SW480 (cell line): Measurements from ENCODE around the gene CEP41.

Source experiments
- DNase-seq: peaks from one replicate; pipeline ENCODE4 v3.0.0-alpha.2; 2016; ENCODE audit warnings: low spot score

CEP41 gene

DNA sequence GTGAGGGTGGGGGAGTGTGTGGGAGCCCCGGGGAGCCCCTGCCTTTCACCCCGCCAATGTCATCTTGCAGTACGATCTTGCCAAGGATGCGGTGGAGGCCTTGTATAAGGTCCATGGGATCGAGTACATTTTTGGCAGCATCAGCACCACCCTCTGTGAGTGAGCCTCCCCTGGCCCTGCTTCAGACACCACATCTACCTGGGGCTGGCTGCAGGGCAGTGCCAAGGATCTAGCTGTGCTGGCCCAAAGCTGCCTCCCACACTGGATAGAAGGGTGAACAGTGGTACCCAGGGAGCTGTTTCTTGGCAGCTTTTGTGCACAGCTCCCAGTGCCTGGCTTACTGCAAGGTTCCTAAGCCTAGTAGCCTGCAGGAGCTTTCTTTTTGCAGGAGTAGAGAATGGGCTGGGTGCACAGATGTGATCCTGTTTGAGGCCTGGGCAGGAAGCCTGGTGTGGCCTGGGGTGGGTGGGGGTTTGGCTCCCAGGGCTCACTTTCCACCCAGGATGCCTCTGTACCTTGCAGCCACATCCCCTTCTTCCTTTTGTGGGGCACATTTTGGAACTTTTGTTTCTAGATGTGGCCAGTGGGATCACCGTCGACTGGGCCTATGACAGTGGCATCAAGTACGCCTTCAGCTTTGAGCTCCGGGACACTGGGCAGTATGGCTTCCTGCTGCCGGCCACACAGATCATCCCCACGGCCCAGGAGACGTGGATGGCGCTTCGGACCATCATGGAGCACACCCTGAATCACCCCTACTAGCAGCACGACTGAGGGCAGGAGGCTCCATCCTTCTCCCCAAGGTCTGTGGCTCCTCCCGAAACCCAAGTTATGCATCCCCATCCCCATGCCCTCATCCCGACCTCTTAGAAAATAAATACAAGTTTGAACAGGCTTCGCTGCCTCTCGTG lies 72.7 kb downstream of the CEP41 start:
- no peak for DNase-seq

- no peak for DNase-seq
These were observed 73.6 kb downstream of the CEP41 start for GRCh38 chr7:130367088-130367755.

DNA sequence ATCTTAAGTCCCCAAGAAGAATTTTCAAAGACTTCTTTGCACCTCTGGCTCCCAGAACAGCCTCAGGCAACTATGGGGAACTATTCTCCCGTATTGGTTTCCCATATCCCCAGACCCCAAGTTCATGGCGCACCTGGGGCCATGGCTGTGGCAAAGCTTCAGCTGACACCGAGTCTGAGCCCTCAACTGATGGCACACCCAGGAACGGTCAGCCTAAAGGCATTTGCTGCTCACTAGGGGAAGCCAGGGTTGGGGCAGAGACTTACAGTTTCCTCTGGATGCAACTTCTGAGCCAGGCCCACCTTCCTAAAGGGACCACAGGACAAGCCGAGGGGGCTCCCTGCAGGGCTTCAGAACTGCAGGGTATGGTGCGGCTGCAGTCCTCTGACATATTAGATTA lies 74.3 kb downstream of the CEP41 start:
- DNase-seq = no peak

DNA sequence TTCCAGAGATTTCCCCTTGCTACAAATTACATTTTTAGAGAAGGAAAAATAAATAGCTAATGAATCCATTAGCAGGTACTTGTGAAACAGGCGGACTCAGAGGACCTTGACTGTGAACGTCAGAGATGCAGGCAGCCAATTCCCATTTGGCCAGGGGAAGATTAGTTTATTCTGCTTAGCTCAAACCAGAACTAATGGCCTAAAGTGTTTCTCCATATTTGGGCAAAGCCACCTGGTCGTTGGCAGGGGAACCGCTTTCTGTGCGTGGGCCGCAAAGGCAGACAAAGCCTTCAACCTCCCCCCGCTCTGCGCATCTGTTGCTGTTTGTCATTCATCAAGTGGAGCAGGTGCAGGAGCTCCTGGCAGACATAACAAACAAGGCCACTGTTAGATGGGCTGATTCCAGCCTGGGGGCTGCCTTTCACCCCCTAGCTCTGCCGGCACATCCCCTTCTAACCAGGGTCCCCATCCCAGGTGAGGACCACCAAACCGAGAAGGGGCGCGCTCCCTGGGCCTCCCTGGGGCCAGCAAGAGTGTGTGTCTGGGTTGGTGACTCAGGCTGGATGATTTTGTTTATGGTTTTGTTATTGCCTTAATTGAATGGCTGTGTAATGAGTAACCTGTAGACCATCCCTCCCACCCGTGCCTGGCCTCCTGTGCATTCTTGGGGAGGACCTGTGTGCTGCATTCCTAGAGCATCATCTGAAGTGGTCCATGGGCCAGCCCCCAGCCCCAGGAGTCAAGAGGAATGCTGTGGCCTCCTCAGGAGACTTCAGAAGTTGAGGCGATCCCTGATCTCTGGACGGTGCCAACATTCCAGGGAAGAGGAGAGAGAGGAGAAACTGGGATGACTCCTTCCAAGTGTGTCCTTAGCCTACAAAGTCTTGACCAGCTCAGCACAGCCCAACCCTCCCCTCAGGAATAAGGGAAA lies 75.0 kb downstream of the CEP41 start:
- peak; percentile 88 for DNase-seq

DNA sequence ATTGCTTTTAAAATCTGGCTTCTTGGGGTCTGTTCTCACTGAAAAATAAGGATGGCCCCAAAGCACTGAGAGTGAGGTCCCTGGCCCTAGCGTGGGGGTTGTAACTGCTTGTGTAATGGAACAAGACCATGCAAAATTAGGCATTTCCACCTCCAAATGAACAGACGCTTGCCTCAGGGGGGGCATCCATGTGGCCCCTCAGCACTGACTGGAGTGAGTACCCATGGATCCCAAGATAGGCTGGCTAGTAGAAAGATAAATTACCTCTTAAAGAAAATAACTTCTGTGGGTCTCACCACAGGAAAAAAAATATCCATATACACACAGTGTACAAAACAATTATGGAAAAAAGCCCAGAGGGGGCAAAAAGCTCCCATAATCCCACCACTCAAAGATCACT lies 75.7 kb downstream of the CEP41 start:
- no peak for DNase-seq

DNA sequence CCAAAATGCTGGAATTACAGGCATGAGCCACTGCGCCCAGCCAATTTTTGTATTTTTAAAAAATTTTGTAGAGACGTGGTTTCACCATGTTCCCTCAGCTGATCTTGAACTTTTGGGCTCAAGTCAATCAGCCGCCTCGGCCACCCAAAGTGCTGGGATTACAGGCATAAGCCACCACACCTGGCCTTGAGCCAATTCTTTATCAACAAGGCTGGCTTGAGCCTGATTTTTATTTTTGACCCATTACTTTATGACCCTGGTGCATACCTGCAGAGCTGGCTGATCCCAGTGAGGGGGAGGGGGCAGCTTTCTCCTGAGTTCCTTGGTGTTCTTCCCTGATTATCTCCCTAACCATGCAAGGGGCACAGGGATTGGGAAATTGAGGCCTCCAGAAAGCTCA lies 76.4 kb downstream of the CEP41 start:
- no peak for DNase-seq

DNA sequence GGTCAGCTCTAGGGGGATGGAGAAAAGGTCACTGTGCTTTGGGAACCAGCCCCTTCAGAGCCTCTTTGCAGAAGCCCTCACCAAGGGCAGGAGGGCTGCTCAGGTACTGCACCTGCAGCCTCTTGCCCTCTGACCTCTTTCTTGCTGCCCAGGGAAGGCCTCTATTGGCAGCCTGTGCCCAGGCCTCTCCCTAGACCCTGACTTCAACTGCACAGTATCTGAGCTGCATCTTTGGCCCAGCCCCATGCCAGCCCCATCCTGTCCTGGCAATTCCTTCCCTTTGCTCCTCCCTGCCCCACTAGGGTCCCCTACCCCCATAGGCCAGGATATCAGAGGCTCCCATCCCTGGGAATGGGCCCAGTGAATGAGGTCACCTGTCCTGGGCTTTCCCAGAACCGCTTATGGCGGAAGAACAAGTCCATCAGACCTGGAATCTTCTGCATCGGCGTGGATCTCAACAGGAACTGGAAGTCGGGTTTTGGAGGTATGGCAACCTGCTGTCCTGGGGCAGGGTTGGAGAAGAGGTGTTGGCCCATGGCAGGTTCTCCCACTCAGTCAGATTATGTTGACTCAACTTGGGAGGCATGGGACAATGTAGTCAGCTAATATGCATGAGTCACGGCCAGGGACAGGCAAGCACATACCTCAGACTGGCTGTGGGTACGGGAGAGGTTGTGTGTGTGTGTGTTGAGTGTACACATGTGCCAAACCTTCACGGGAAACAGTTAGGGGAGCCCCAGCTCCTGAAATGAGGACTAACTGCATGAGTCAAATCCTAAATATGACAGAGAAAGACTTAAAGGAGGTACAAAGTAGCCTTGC lies 77.6 kb downstream of the CEP41 start:
- peak; percentile 90 for DNase-seq

DNA sequence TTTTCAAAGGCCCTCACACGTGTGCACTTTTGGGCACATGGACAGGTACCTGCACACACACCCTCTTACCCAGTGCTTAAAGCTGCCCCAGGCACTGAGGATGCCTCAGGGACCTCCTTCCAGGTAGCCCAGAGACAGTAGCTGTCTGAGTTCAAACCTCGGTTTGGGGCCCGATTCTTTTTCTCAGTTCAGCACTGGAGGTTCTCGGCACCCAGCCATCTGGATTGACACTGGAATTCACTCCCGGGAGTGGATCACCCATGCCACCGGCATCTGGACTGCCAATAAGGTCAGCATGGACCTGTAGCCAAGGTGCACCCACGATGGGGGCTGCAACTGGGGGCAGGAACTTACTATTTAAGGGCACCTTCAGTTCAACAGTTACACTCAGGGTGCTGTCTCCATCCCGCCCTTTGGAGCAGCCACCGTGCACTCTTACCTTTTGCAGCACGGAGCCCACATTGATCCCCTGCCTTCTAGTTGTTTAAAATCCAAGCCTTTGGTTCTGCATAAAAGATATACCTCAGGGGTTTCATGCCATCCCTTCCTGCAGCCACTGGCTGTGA lies 78.5 kb downstream of the CEP41 start:
- DNase-seq = no peak

GRCh38 chr7:130361681-130362080 lies 79.1 kb downstream of the CEP41 start:
- no peak for DNase-seq

DNA sequence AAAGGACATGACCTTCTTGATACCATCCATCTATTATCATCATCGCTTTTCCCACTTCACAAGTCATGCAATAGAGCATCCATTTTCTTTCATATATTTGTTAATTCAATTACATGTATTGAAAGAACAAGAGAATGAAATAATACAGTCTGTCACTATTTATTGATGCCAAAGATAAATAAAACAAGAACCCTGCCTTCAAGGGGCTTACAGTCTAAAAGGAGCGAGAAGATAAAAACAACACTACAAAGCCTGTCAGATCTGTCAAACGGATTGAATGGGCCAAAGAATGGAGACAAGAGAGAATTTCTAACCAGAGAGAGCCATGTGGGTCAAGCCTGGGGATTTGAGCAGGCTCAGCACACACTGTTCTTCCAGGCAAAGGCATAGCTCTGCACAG lies 80.3 kb downstream of the CEP41 start:
- DNase-seq = no peak

GRCh38 chr7:130359276-130359857 lies 81.4 kb downstream of the CEP41 start:
- DNase-seq = no peak

- DNase-seq = no peak
These were observed 82.3 kb downstream of the CEP41 start for GRCh38 chr7:130358471-130358870.

DNA sequence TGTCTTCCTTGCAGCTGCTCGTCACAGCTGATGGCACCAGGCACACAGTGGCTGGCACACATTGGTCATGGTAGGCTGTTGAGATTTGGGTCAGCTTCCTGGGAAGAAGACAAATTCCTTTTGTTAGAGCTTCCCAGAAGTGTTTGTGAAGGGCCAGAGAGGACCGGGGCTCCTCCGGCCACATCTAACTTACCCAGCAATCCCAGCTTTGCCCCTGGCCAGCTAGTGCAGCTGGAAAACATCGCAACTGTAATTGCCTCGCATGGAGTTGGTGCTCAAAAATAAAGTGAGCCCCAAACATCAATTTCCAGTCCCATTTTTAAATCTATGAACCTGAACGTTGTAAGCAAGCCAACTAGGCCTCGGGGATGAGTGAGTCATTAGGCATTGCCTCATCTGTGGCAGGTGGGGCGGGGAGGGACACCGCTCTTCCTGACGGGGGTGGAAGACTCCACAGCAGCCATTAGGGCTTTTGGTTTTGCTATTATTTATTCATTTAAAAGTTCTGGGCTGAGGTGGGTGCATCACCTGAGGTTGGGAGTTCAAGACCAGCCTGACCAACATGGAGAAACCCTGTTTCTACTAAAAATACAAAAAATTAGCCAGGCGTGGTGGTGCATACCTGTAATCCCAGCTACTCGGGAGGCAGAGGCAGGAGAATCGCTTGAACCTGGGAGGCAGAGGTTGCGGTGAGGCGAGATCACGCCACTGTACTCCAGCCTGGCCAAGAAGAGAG lies 83.8 kb downstream of the CEP41 start:
- peak; percentile 92 for DNase-seq

DNA sequence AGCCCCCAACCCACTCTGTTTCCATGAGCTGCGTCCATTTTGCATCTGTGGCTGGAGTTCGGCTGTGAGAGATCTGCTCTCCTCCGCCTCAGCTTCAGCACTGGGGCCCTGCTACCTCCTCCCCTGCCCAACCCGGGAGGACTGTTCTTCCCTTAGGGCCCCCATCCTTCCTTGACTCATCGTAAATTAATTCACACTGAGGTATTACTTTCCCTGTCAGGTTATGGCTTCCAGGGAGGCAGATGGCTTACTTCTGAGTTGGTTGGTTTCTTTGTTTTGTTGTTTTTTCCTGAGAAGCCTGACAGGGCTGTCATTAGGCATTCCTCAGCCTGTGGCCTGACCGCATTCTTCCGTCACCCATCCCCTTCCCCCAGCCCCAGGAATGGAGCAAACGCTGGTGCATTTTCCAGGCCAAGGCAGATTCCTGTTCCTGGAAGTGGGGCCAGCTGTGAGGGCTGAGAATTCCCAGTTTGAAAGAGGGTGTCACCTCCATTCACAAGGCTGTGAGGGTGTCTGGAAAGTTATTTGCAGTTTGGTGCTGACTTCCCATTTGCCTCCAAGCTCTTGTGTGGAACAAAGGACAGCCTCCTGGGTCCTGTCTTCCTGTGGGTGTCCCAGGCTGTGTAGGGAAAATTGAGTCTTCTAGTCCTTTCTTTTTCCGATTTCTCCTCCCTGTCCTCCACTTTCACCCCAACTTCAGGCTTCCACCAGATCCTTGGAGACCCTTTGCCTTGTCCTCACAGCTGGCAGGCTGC lies 84.5 kb downstream of the CEP41 start:
- peak; percentile 95 for DNase-seq

GRCh38 chr7:130353196-130353595 lies 87.6 kb downstream of the CEP41 start:
- no peak for DNase-seq

- DNase-seq = peak; percentile 41
These were observed 88.4 kb downstream of the CEP41 start for GRCh38 chr7:130352194-130353074.

DNA sequence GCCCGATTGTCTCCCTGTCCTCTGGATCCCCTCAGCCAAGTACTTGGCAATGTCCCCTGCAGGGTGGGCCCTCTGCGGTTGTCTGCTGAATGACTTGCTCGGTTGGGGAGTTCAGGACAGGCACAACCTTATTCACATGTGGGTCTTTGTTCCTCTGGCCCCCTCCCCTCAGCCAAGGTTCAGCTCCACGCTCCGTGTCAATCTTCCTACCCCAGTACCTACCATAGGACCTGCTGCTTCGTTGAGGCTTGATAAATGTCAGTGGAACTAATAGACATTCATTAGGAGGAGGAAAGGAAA lies 89.1 kb downstream of the CEP41 start:
- no peak for DNase-seq
